ENCODE measurements around the gene DIP2C.

GRCh38 chr10:480928-481552, 208.4 kb downstream of the DIP2C start:
- TF ChIP-seq POLR2AphosphoS5 (IDR thresholded peaks at IDR 0.05) (no peak), EP300 (IDR thresholded peaks at IDR 0.05; ENCODE audit: low read depth) (no peak), POLR2A (IDR thresholded peaks at IDR 0.05) (no peak)
- TF ChIP-seq, protein P1, sequence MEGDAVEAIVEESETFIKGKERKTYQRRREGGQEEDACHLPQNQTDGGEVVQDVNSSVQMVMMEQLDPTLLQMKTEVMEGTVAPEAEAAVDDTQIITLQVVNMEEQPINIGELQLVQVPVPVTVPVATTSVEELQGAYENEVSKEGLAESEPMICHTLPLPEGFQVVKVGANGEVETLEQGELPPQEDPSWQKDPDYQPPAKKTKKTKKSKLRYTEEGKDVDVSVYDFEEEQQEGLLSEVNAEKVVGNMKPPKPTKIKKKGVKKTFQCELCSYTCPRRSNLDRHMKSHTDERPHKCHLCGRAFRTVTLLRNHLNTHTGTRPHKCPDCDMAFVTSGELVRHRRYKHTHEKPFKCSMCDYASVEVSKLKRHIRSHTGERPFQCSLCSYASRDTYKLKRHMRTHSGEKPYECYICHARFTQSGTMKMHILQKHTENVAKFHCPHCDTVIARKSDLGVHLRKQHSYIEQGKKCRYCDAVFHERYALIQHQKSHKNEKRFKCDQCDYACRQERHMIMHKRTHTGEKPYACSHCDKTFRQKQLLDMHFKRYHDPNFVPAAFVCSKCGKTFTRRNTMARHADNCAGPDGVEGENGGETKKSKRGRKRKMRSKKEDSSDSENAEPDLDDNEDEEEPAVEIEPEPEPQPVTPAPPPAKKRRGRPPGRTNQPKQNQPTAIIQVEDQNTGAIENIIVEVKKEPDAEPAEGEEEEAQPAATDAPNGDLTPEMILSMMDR (IDR thresholded peaks at IDR 0.05) = no peak

All from transverse colon (tissue), 4 donors.